Measurements from ENCODE around the gene NFYB.

DNA sequence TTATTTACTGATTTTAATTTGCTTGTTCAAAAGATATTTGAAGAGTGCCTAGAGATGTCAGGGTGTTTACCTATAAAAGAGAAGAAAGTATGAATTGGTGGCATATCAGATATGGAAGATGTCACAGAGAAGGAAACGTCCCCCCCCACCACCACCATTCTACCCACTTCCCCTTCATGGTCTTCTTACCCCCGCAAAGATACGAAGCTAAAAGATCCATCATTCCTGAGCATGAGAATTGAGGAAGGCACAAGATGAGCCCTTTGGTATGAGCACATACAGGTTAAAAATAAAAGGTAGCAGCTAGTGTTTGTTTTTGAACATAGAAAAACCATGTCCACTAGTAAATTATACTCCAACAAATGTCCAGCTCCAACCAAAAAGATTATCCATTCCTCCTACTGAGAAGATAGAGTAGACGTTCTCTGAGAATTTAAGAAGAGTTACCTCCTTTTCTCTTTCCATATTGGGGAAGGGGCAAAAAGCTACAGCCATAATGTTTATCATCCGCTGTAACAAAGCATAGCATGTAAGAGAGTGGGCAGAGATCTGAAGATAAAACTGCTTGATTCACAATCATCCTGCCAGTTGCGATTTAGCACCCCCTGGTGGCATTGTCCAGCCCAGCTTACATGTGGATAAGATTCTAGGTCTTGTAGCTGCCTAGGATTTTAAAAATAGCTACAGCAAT lies 29.1 kb downstream of the NFYB start:
- TF ChIP-seq CTCF (IDR thresholded peaks at IDR 0.05) (peak in 3 of 4 experiments; percentile 77 to 85 (median 84)), EP300 (IDR thresholded peaks at IDR 0.05) (no peak), POLR2AphosphoS5 (IDR thresholded peaks at IDR 0.05) (peak in 2 of 4 donors; percentile 38 to 39)

Data from sigmoid colon (tissue), 4 donors.